Common myeloid progenitor, CD34-positive (primary cell): Measurements from ENCODE around the gene ZFPL1.

Experiments
- CTCF ChIA-PET: fragments of 350-600 bp; sonication (Branson Sonifier 250); formaldehyde crosslinking; loops from one replicate; lab custom pipeline; 2021; ENCODE audit warnings: antibody characterized with exemption; lab: Charles Lee
- POLR2A ChIA-PET: fragments of 350-600 bp; sonication (Branson Sonifier 250); formaldehyde crosslinking; loops from one replicate; lab custom pipeline; 2021; ENCODE audit warnings: antibody characterized with exemption; lab: Charles Lee
- DNase-seq, 3 donors: peaks; one replicate each; pipeline versions ENCODE4 v3.0.0 to v3.0.0-alpha.2; 2013
- H3K27ac ChIP-seq, 2 experiments: 1 replicate in 1 of 2; 2 replicates in 1 of 2; pipeline ENCODE4 v1.7.0; 2013; ENCODE audit warnings: inconsistent platforms in 2 of 2, low read length in 2 of 2, mild to moderate bottlenecking in 2 of 2, low read depth in 1 of 2, moderate library complexity in 1 of 2; ENCODE audit not compliant: severe bottlenecking in 2 of 2, insufficient read depth in 1 of 2, poor library complexity in 1 of 2
- H3K27me3 ChIP-seq, 5 experiments: replicated peaks in 2 of 5; 1 replicate in 3 of 5; 2 replicates in 2 of 5; pipeline versions ENCODE4 v1.6.1 to v1.7.0; 2013; ENCODE audit warnings: low read length in 4 of 5, mild to moderate bottlenecking in 2 of 5, moderate library complexity in 2 of 5, inconsistent platforms in 1 of 5; ENCODE audit not compliant: insufficient read depth in 5 of 5, control insufficient read depth in 4 of 5
- H3K36me3 ChIP-seq, 4 experiments: 1 replicate in 2 of 4; 2 replicates in 2 of 4; pipeline versions ENCODE4 v1.6.1 to v1.7.0; 2013; ENCODE audit warnings: low read length in 3 of 4, control low read depth in 1 of 4, mild to moderate bottlenecking in 1 of 4; ENCODE audit not compliant: control insufficient read depth in 4 of 4, insufficient read depth in 4 of 4
- H3K4me1 ChIP-seq, 4 experiments: 1 replicate in 3 of 4; 2 replicates in 1 of 4; pipeline versions ENCODE4 v1.6.1 to v1.7.1; 2013; ENCODE audit warnings: low read length in 3 of 4, mild to moderate bottlenecking in 3 of 4, control low read depth in 1 of 4, inconsistent platforms in 1 of 4, moderate library complexity in 1 of 4; ENCODE audit not compliant: control insufficient read depth in 4 of 4, insufficient read depth in 4 of 4; ENCODE audit errors: control extremely low read depth in 1 of 4
- H3K4me3 ChIP-seq, 7 experiments: 1 replicate in 4 of 7; 2 replicates in 3 of 7; pipeline versions ENCODE4 v1.5.1 to v1.7.0; 2013; ENCODE audit warnings: mild to moderate bottlenecking in 7 of 7, low read length in 6 of 7, moderate library complexity in 6 of 7, inconsistent platforms in 2 of 7, low read depth in 2 of 7, control low read depth in 1 of 7; ENCODE audit not compliant: insufficient read depth in 4 of 7, control insufficient read depth in 1 of 7; ENCODE audit errors: extremely low read depth in 1 of 7
- H3K9me3 ChIP-seq, 5 experiments: 1 replicate in 4 of 5; 2 replicates in 1 of 5; pipeline versions ENCODE4 v1.6.1 to v1.7.1; 2013; ENCODE audit warnings: low read length in 4 of 5, mild to moderate bottlenecking in 2 of 5, inconsistent platforms in 1 of 5, low read depth in 1 of 5, moderate library complexity in 1 of 5; ENCODE audit not compliant: control insufficient read depth in 4 of 5, insufficient read depth in 2 of 5; ENCODE audit errors: control extremely low read depth in 1 of 5
- WGBS: methylation state at CpG from one replicate; pipeline ENCODE4 v1.1.5; 2013; ENCODE audit not compliant: insufficient coverage; 5-methylcytosine and 5-hydroxymethylcytosine counted together

ZFPL1 gene

DNA sequence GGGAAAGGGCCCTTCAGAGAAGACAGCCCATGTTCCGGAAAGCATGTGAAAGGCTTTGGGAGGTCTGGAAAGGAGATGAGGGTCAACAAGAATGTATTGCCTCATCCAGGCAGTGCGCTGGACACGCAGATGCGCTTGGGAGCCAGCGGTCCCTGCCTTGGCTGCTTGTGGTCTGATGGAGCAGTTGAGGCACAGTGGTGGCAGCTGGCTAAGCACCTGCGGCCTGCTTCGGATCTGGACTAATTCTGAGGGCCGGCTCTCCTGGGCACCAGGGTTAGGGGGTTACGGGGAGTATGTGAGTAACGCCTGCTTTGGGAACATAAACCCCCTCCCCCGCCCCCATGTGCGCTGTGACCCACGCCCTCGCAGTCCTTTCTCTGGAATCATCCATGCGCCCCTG is 23.1 kb downstream of the ZFPL1 start:
- DNase-seq = no peak
- peaks cover 2 to 62% (median 41%) of the 10 kb centered on the region in 4 experiments for H3K36me3 ChIP-seq
- H3K4me1 ChIP-seq = peaks cover 0 to 15% (median 15%) of the 10 kb centered on the region in 4 experiments
- H3K27me3 ChIP-seq = no peaks in the 10 kb centered on the region
- ChIA-PET POLR2A (interaction anchor here (0.9 kb wide), 1 partner anchor 7 kb away, joined by 4 read pairs; no protein-coding TSS in a partner anchor), CTCF (interaction anchor here (1.2 to 1.9 kb wide), 4 partner anchors 10 to 79 kb away, joined by 3 to 7 read pairs (median 4); no protein-coding TSS in a partner anchor)
- 98% methylated on average over 11 of the region's 15 CpGs for WGBS
- no peak overlapping the region for H3K4me3 ChIP-seq
- no peaks in the 10 kb centered on the region for H3K9me3 ChIP-seq
- H3K27ac ChIP-seq = no peak overlapping the region

DNA sequence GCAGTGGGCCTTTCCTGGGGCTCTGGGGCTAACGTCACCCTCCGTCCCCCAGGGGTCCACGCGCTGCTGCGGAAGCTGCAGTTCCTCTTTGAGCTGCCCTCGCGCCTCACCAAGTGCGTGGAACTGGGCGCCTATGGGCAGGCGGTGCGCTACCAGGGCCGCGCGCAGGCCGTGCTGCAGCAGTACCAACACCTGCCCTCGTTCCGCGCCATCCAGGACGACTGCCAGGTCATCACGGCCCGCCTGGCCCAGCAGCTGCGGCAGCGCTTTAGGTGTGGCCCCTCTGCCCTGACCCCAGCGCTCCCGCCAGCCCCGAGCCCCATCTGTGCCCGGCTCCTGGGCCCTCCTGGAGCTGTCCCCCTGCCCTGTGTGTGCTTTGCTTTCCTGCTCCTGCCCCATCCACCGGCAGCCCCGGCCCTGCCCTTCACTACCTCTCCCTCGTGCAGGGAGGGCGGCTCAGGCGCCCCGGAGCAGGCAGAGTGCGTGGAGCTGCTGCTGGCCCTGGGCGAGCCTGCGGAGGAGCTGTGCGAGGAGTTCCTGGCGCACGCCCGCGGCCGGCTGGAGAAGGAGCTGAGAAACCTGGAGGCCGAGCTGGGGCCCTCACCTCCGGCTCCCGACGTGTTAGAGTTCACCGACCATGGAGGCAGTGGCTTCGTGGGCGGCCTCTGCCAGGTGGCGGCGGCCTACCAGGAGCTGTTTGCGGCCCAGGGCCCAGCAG is 23.9 kb downstream of the ZFPL1 start:
- H3K27me3 ChIP-seq = no peaks in the 10 kb centered on the region
- H3K36me3 ChIP-seq = peaks cover 2 to 54% (median 38%) of the 10 kb centered on the region in 4 experiments
- ChIA-PET CTCF (interaction anchor here (1.0 to 4.7 kb wide), 6 partner anchors 11 to 72 kb away, joined by 3 to 35 read pairs (median 4); partner anchors contain the start of genes FAU and MRPL49), POLR2A (interaction anchor here (0.9 to 1.1 kb wide), 2 partner anchors 8 to 74 kb away, joined by 3 to 4 read pairs; partner anchors contain the start of gene CAPN1)
- H3K4me1 ChIP-seq = peaks cover 0 to 23% (median 21%) of the 10 kb centered on the region in 4 experiments
- no peak overlapping the region for H3K4me3 ChIP-seq
- H3K27ac ChIP-seq = no peak overlapping the region
- H3K9me3 ChIP-seq = no peaks in the 10 kb centered on the region
- WGBS = 98% methylated on average over 41 of the region's 52 CpGs
- no peak for DNase-seq

DNA sequence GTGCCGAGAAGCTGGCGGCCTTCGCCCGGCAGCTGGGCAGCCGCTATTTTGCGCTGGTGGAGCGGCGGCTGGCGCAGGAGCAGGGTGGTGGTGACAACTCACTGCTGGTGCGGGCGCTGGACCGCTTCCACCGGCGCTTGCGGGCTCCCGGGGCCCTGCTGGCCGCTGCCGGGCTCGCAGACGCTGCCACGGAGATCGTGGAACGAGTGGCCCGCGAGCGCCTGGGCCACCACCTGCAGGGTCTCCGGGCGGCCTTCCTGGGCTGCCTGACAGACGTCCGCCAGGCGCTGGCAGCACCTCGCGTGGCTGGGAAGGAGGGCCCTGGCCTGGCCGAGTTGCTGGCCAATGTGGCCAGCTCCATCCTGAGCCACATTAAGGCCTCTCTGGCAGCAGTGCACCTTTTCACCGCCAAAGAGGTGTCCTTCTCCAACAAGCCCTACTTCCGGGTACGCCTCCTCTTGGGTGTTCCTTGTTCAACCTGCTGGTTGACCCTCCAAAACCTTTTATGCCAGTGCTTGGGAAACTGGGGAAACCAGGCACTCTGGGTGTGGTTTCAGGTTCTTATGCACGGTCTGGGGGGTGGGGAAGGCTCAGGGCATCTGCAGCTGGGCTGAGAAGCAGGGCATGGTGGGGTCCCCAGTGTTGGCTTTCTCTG is 24.6 kb downstream of the ZFPL1 start:
- POLR2A ChIA-PET = interaction anchor here (1.0 to 1.1 kb wide), 2 partner anchors 41 to 73 kb away, joined by 3 read pairs; partner anchors contain the start of gene CAPN1
- WGBS = 97% methylated on average over 32 of the region's 38 CpGs
- Histone ChIP-seq H3K27ac (no peak overlapping the region), H3K27me3 (no peaks in the 10 kb centered on the region), H3K36me3 (peaks cover 2 to 51% (median 36%) of the 10 kb centered on the region in 4 experiments), H3K4me3 (no peak overlapping the region), H3K9me3 (no peaks in the 10 kb centered on the region), H3K4me1 (peaks cover 0 to 29% (median 28%) of the 10 kb centered on the region in 4 experiments)
- DNase-seq = no peak
- CTCF ChIA-PET = interaction anchor here (1.0 to 4.9 kb wide), 7 partner anchors 9 to 72 kb away, joined by 3 to 56 read pairs (median 4); partner anchors contain the start of genes FAU, MRPL49, VPS51 and ZNHIT2

DNA sequence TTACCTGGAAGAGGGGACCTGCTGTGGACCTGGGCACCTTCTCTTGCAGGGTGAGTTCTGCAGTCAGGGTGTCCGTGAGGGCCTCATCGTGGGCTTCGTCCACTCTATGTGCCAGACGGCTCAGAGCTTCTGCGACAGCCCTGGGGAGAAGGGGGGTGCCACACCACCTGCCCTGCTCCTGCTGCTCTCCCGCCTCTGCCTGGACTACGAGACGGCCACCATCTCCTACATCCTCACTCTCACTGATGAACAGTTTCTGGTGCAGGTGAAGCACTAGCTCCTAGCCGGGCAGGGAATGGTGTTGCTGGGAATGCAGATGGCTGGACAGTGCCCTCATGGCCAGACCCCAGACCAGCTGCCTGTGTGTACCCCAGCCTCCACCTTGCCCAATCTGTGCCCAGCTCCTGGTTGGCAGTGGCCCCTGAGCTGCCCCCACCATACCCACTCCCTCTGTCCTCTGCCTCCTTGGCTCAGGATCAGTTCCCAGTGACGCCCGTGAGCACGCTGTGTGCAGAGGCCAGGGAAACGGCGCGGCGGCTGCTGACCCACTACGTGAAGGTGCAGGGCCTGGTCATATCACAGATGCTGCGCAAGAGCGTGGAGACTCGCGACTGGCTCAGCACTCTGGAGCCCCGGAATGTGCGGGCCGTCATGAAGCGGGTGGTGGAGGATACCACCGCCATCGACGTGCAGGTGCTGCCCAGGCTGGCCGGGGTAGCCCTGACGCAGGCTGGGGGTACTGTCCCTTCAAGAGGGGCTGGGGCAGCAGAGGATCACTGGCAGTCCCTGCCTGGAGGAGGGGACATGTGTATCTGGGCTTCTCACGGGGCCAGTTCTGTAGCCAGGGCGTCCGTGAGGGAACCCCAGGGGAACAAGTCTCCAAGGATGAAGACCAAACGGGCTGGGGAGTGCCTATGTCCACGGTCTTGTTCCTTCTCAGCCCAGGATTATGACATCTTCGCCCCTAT is 25.5 kb downstream of the ZFPL1 start:
- Histone ChIP-seq H3K9me3 (no peaks in the 10 kb centered on the region), H3K27me3 (no peaks in the 10 kb centered on the region), H3K27ac (no peak overlapping the region), H3K36me3 (peaks cover 2 to 52% (median 34%) of the 10 kb centered on the region in 4 experiments), H3K4me3 (no peak overlapping the region), H3K4me1 (peaks cover 0 to 35% (median 31%) of the 10 kb centered on the region in 4 experiments)
- CTCF ChIA-PET = interaction anchor here (0.6 to 4.9 kb wide), 15 partner anchors 7 to 141 kb away, joined by 3 to 56 read pairs (median 6); partner anchors contain the start of genes ARL2, CAPN1, FAU and MRPL49
- no peak for DNase-seq
- WGBS = 92% methylated on average over 33 of the region's 36 CpGs
- POLR2A ChIA-PET = interaction anchor here (0.9 to 1.3 kb wide), 5 partner anchors 10 to 72 kb away, joined by 3 to 5 read pairs (median 3); partner anchors contain the start of gene CAPN1

DNA sequence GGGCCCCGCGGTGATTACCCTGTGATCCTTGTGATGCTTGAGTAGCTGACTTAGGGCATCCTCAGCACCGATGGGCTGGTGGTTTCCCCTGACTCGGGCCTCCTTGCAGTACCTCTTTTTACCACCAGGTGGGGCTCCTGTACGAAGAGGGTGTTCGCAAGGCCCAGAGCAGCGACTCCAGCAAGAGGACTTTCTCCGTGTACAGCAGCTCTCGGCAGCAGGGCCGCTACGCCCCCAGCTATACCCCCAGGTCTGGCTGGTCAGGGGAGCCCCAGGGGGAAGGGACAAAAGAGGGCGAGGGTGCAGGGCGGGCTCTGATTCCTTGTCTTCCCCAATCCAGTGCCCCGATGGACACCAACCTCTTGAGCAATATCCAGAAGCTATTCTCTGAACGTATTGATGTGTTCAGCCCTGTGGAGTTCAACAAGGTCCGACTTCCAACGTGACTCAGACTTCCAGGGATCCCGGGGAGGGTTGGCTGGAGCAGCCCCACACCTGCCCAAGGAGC is 26.4 kb downstream of the ZFPL1 start:
- POLR2A ChIA-PET = interaction anchor here (0.7 to 1.3 kb wide), 5 partner anchors 11 to 71 kb away, joined by 3 to 5 read pairs (median 3); partner anchors contain the start of genes CAPN1 and VPS51
- WGBS = 19% methylated on average over 15 of the region's 18 CpGs
- H3K4me1 ChIP-seq = peaks cover 0 to 36% (median 31%) of the 10 kb centered on the region in 4 experiments
- H3K36me3 ChIP-seq = peaks cover 2 to 56% (median 30%) of the 10 kb centered on the region in 4 experiments
- H3K9me3 ChIP-seq = no peaks in the 10 kb centered on the region
- H3K27me3 ChIP-seq = no peaks in the 10 kb centered on the region
- H3K4me3 ChIP-seq = no peak overlapping the region
- DNase-seq = peak; percentile 85 to 94 (median 90)
- CTCF ChIA-PET = interaction anchor here (0.6 to 4.9 kb wide), 20 partner anchors 7 to 204 kb away, joined by 3 to 56 read pairs (median 4); partner anchors contain the start of genes ARL2, BATF2, CAPN1 and CDC42EP2
- no peak overlapping the region for H3K27ac ChIP-seq
